ENCODE results near the gene EML3. TPM values are rescaled to one million over a fixed set of nuclear protein-coding genes. Genes with fewer than 3 reads are reported as not detected.

The EML3 gene
- total and polyA plus RNA-seq, 12 donors: 9.7 to 198 (median 36.3) TPM

GRCh38 chr11:62554387-62555167, 58.0 kb downstream of the EML3 start:
- Histone ChIP-seq H3K9me3 (replicated peaks in 1 of 3) (no peaks in the 10 kb centered on the region), H3K36me3 (replicated peaks in 1 of 2) (peaks cover 0 to 12% of the 10 kb centered on the region in 2 donors), H3K4me3 (no peak overlapping the region), H3K27me3 (no peaks in the 10 kb centered on the region), H3K27ac (peak overlapping the region in 4 of 5 donors; percentile 78 to 96 (median 88)), H3K4me1 (replicated peaks in 1 of 2) (peaks cover 41 to 69% of the 10 kb centered on the region in 2 donors)
- WGBS, 4 donors: 82 to 86% (median 83%) methylated on average over 6 to 7 of the region's 7 CpGs
- TF ChIP-seq POLR2A (IDR thresholded peaks at IDR 0.05) (no peak), CTCF (IDR thresholded peaks at IDR 0.05) (no peak)
- intact Hi-C loops (cut with DNase I): no loop called here
- peak in 1 of 7 donors; percentile 45 for DNase-seq

- peaks cover 0 to 5% of the 10 kb centered on the region in 2 donors for H3K36me3 ChIP-seq (replicated peaks in 1 of 2)
- intact Hi-C loops (cut with DNase I): no loop called here
- no peak for TF ChIP-seq POLR2A (IDR thresholded peaks at IDR 0.05)
- TF ChIP-seq CTCF (IDR thresholded peaks at IDR 0.05): no peak
- peaks cover 41 to 71% of the 10 kb centered on the region in 2 donors for H3K4me1 ChIP-seq (replicated peaks in 1 of 2)
- no peak for DNase-seq
- peak overlapping the region; percentile 78 to 96 (median 86) for H3K27ac ChIP-seq
- no peaks in the 10 kb centered on the region for H3K27me3 ChIP-seq
- H3K9me3 ChIP-seq (replicated peaks in 1 of 3): no peaks in the 10 kb centered on the region
- WGBS, 4 donors: 40 to 64% (median 52%) methylated on average over 7 to 8 of the region's 8 CpGs
- no peak overlapping the region for H3K4me3 ChIP-seq
Observed at GRCh38 chr11:62553839-62554361, 58.7 kb downstream of the EML3 start.

- H3K9me3 ChIP-seq (replicated peaks in 1 of 3): no peaks in the 10 kb centered on the region
- WGBS, 4 donors: 2 to 5% (median 4%) methylated on average over 14 to 15 of the region's 15 CpGs
- DNase-seq: peak; percentile 81 to 96 (median 92)
- no peaks in the 10 kb centered on the region for H3K36me3 ChIP-seq (replicated peaks in 1 of 2)
- H3K4me3 ChIP-seq: peak overlapping the region in 1 of 4 donors; percentile 10
- H3K27me3 ChIP-seq: no peaks in the 10 kb centered on the region
- peaks cover 41 to 71% of the 10 kb centered on the region in 2 donors for H3K4me1 ChIP-seq (replicated peaks in 1 of 2)
- H3K27ac ChIP-seq: peak overlapping the region; percentile 78 to 96 (median 86)
- peak; percentile 33 to 77 for TF ChIP-seq POLR2A (IDR thresholded peaks at IDR 0.05)
- no peak for TF ChIP-seq CTCF (IDR thresholded peaks at IDR 0.05)
- intact Hi-C loops (cut with DNase I): no loop called here
Observed at GRCh38 chr11:62553080-62553838, 59.3 kb downstream of the EML3 start.

GRCh38 chr11:62552485-62553079, 60.0 kb downstream of the EML3 start:
- 39 to 47% (median 43%) methylated on average over 4 of the region's 4 CpGs for WGBS, 4 donors
- H3K4me1 ChIP-seq (replicated peaks in 1 of 2): peaks cover 44 to 75% of the 10 kb centered on the region in 2 donors

More at GRCh38 chr11:62552485-62553079, 60.0 kb downstream of the EML3 start:
- peak overlapping the region in 1 of 4 donors; percentile 10 for H3K4me3 ChIP-seq
- no peaks in the 10 kb centered on the region for H3K27me3 ChIP-seq
- TF ChIP-seq POLR2A (IDR thresholded peaks at IDR 0.05): no peak
- no peak for TF ChIP-seq CTCF (IDR thresholded peaks at IDR 0.05)
- no peaks in the 10 kb centered on the region for H3K9me3 ChIP-seq (replicated peaks in 1 of 3)
- no peak for DNase-seq
- peak overlapping the region; percentile 78 to 96 (median 86) for H3K27ac ChIP-seq
- H3K36me3 ChIP-seq (replicated peaks in 1 of 2): no peaks in the 10 kb centered on the region
- intact Hi-C loops (cut with DNase I): no loop called here
